SH-SY5Y (cell line): ENCODE results near the gene MSX1.
A peak's percentile ranks its signal among the peaks of the same experiment; 100 is the strongest.

Experiments used
- GATA2 ChIP-seq: IDR thresholded peaks from 2 replicates; pipeline ENCODE4 v1.6.1; 2011; ENCODE audit warnings: mild to moderate bottlenecking, low read depth, low read length
- GATA3 ChIP-seq: IDR thresholded peaks from 2 replicates; pipeline ENCODE4 v1.6.1; 2011; ENCODE audit warnings: low read depth, mild to moderate bottlenecking, low read length, moderate library complexity

Gene MSX1

GRCh38 chr4:4852591-4853362 lies 6.7 kb upstream of the MSX1 start:
- TF ChIP-seq GATA2 (0 out of 2 replicates have a peak, but pooled peaks have one; percentile 26), GATA3 (no peak)

DNA sequence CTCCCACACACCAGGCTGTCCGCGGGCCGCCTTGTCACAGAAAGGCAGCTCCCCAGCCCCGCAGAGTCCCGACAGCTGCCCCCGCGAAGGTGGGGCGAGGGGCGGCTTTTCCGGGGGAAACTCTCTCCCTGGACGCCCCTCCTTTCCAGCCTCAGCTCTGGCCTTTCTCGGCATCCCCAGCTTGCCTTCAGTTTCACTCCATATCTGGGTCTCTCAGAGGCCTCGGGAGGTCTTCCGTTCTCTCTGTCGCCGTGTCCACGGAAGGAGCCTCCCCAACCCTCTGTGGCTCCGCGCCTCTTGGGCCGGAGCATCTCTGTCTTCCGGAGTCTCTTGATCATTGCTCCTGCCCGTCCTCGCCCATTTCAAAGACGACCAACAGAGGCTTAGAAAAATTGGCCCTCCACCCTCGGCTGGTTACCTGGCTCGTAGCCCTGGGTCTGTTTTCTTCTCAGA lies 6.1 kb upstream of the MSX1 start:
- TF ChIP-seq GATA2 (no peak), GATA3 (no peak)

DNA sequence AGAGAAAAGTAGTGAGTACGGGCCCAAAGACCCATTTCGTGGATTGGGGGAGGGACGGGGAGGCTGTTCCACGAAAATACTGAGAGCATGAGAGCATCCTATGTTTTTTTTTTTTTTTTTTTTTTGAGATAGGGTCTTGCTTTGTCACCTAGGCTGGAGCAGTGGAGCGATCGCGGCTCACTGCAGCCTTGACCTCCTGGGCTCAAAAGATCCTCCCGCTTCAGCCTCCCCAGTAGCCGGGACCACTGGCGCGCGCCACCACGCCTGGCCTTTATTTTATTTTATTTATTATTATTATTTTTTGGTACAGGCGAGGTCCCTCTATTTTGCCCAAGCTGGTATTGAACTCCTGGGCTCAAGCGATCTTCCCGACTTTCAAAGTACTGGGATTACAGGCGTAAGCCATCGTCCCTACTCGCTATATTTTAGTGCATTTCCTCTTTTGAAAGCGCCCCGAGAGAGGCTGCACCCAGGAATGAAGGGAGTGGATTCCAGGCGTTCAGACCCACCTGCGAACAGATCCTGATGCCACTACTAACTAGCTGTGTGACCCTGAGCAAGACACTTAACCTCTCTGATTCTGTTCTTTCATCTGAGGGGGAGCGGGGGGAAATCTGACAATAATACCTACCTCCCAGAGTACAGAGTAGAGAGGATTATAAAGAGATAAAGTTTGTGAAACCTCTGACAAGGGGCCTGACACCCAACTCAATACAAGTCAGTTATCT lies 5.4 kb upstream of the MSX1 start:
- TF ChIP-seq GATA2 (no peak), GATA3 (no peak)

DNA sequence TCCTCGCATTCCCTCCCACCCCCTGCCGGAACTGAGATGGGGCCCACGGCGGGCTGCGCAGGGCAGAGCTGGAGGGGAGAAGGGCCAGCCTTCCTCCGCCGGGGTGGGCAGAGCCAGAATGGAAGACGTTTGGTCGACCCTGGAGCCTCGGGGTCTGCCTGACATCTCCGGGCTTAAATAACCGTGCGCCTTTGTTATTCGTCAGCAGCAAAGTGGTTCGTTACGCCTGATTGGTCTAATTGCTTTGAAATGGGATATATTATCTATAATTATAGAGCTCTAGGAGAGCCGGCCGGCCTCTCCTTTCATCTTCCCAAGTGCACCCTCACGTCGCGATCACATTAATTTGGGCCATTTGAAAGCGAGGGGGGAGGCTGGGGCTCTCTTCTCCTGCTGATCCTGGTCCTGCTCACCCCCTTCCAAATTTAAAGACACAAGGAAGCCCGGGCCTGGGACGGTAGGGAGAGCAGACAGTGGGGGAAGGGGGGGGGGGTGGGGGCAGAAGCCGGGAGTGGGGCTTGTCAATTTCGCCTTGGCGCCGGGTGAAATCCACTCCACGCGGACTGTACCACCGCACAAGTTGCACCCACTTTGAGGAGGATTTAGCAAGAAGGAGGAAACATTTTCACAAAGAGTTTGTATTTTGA lies 4.7 kb upstream of the MSX1 start:
- TF ChIP-seq GATA2 (no peak), GATA3 (no peak)

GRCh38 chr4:4855301-4856070 lies 4.0 kb upstream of the MSX1 start:
- TF ChIP-seq GATA3 (no peak), GATA2 (no peak)

DNA sequence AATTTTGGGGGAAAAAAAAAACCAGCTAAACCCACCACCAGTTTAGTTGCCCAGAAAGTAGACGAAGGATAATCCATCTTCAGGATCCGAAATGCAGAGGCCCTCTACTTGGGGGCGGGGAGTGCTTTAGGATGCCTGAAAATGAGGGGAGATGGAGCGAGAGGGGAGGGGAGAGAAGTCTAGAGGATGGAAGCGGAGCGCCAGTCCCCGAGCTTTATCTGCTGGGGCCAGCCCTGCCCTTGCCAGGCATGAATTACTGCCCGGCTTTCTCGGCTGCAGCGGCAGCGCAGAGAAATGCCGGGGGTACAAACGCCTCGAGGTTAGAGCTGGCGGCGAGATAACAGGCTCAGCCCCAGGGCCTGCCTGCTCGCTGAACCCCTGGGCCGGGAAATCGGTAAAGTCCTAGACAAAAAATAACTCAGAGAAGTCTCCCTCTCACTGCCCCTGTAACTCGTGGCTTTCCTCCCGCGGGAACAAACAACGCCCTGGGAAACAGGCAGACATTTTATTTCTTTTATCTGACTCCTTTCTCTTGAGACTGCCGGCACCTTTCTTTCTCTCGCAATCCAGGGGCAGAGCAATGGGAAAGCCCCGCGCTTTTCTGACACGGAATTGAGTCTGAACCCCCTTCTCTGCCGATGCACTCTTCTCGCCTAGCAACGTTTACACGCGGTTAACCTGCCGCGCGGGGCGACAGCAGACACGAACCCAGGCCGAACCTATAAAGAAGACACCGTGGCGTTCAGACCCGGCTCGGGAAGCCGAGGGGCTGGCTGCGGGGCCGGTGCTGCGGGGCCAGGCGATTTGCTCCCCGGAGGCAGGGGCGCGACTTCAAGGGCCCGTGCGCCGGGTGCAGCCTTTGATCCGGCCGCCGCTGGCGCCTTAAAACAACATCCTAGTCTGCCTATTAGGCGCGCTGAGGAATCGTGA lies 3.1 kb upstream of the MSX1 start:
- TF ChIP-seq GATA3 (no peak), GATA2 (peak; percentile 49; the same call in 1 of the 2 replicates)

GRCh38 chr4:4857001-4857808 lies 2.3 kb upstream of the MSX1 start:
- TF ChIP-seq GATA3, result no peak
- TF ChIP-seq GATA2, result no peak

GRCh38 chr4:4857809-4858508 lies 1.5 kb upstream of the MSX1 start:
- no peak for TF ChIP-seq GATA3
- no peak for TF ChIP-seq GATA2

- TF ChIP-seq GATA2 (no peak), GATA3 (no peak)
Observed at GRCh38 chr4:4858527-4859324, 739 bp upstream of the MSX1 start.

DNA sequence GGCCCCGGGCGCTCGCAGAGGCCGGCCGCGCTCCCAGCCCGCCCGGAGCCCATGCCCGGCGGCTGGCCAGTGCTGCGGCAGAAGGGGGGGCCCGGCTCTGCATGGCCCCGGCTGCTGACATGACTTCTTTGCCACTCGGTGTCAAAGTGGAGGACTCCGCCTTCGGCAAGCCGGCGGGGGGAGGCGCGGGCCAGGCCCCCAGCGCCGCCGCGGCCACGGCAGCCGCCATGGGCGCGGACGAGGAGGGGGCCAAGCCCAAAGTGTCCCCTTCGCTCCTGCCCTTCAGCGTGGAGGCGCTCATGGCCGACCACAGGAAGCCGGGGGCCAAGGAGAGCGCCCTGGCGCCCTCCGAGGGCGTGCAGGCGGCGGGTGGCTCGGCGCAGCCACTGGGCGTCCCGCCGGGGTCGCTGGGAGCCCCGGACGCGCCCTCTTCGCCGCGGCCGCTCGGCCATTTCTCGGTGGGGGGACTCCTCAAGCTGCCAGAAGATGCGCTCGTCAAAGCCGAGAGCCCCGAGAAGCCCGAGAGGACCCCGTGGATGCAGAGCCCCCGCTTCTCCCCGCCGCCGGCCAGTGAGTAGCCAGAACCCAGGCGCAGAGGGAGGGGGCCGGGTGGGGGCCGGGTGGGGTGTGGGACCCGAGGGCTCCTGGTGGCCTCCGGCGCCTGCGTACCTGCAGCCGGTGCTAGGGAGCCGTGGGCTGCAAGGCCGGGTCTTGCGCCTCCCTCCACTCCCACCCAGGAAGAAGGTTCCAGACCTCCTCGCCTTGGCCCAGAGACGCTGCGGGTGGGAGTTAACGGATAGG lies 534 bp downstream of the MSX1 start:
- TF ChIP-seq GATA3 (no peak), GATA2 (no peak)
